Measurements from ENCODE around the gene BLTP2. TPM values are rescaled to one million over a fixed set of nuclear protein-coding genes. Genes with fewer than 3 reads are reported as not detected.
A peak's percentile ranks its signal among the peaks of the same experiment; 100 is the strongest.

BLTP2 gene
- total RNA-seq, 1 experiment from 2014 or later: 86.6 TPM

GRCh38 chr17:28598799-28599310, 46.1 kb downstream of the BLTP2 start, which contains the start of gene SPAG5:
Gene SPAG5 (minus strand): TSS chr17:28599025. CDS start chr17:28598946, 79 bp downstream.
- no peaks in the 10 kb centered on the region for H3K27me3 ChIP-seq (ENCODE audit: control insufficient read depth, insufficient read depth, low read length)
- H3K36me3 ChIP-seq (replicated peaks; ENCODE audit: control insufficient read depth, insufficient read depth, low read length): peaks cover 1% of the 10 kb centered on the region; the same call in 1 of the 2 replicates
- peak within 1 kb of the TSS; percentile 70 for H3K4me3 ChIP-seq (ENCODE audit: insufficient read depth, low read depth, low read length)
- peak; percentile 99 for DNase-seq

GRCh38 chr17:28598389-28598788, 46.6 kb downstream of the BLTP2 start:
- no peak for DNase-seq
- peak overlapping the region; percentile 70 for H3K4me3 ChIP-seq (ENCODE audit: insufficient read depth, low read depth, low read length)
- H3K36me3 ChIP-seq (replicated peaks; ENCODE audit: control insufficient read depth, insufficient read depth, low read length): peaks cover 1% of the 10 kb centered on the region
- H3K27me3 ChIP-seq (ENCODE audit: control insufficient read depth, insufficient read depth, low read length): no peaks in the 10 kb centered on the region

- DNase-seq: no peak
- H3K4me3 ChIP-seq (ENCODE audit: insufficient read depth, low read depth, low read length): peak overlapping the region; percentile 70
- no peaks in the 10 kb centered on the region for H3K27me3 ChIP-seq (ENCODE audit: control insufficient read depth, insufficient read depth, low read length)
- peaks cover 7% of the 10 kb centered on the region for H3K36me3 ChIP-seq (replicated peaks; ENCODE audit: control insufficient read depth, insufficient read depth, low read length)
Measured at GRCh38 chr17:28597606-28598383, 47.2 kb downstream of the BLTP2 start.

Other genes starting within 250 kb of the BLTP2 start
- 5.7 and 6.7 TPM in 2 replicates for gene SLC46A1, start 238.9 kb downstream of the BLTP2 start, total RNA-seq (2014; rRNA removed; shearing (Covaris generic))
- gene SLC13A2, start 171.5 kb downstream of the BLTP2 start, total RNA-seq (2014; rRNA removed; shearing (Covaris generic)): not detected in 2 replicates
- not detected in 2 replicates for gene FOXN1, start 138.8 kb downstream of the BLTP2 start, total RNA-seq (2014; rRNA removed; shearing (Covaris generic))
- gene UNC119, start 92.5 kb downstream of the BLTP2 start, total RNA-seq (2014; rRNA removed; shearing (Covaris generic)): 87.6 and 96.3 TPM in 2 replicates
- 41.8 and 48.4 TPM in 2 replicates for gene PIGS, start 73.6 kb downstream of the BLTP2 start, total RNA-seq (2014; rRNA removed; shearing (Covaris generic))
- 69.9 and 117 TPM in 2 replicates for gene ALDOC, start 68.3 kb downstream of the BLTP2 start, total RNA-seq (2014; rRNA removed; shearing (Covaris generic))
- gene SPAG5, start 46.1 kb downstream of the BLTP2 start, total RNA-seq (2014; rRNA removed; shearing (Covaris generic)): 153 and 166 TPM in 2 replicates
- gene RSKR, start 31.0 kb downstream of the BLTP2 start, total RNA-seq (2014; rRNA removed; shearing (Covaris generic)): 12.2 and 14.7 TPM in 2 replicates
- gene SDF2, start 16.7 kb upstream of the BLTP2 start, total RNA-seq (2014; rRNA removed; shearing (Covaris generic)): 47.3 and 52.7 TPM in 2 replicates
- gene SUPT6H, start 17.0 kb upstream of the BLTP2 start, total RNA-seq (2014; rRNA removed; shearing (Covaris generic)): 25.1 and 32.4 TPM in 2 replicates
- gene PROCA1, start 66.7 kb upstream of the BLTP2 start, total RNA-seq (2014; rRNA removed; shearing (Covaris generic)): 13.9 and 23.7 TPM in 2 replicates
- 209 and 284 TPM in 2 replicates for gene RAB34, start 72.7 kb upstream of the BLTP2 start, total RNA-seq (2014; rRNA removed; shearing (Covaris generic))
- 778 and 823 TPM in 2 replicates for gene RPL23A, start 74.8 kb upstream of the BLTP2 start, total RNA-seq (2014; rRNA removed; shearing (Covaris generic))
- 15.6 and 21.4 TPM in 2 replicates for gene TLCD1, start 81.1 kb upstream of the BLTP2 start, total RNA-seq (2014; rRNA removed; shearing (Covaris generic))
- gene NEK8, start 83.6 kb upstream of the BLTP2 start, total RNA-seq (2014; rRNA removed; shearing (Covaris generic)): 10.9 and 12.5 TPM in 2 replicates
- gene TRAF4, start 98.9 kb upstream of the BLTP2 start, total RNA-seq (2014; rRNA removed; shearing (Covaris generic)): 159 and 216 TPM in 2 replicates
- 32.4 and 46.7 TPM in 2 replicates for gene FAM222B, start 197.6 kb upstream of the BLTP2 start, total RNA-seq (2014; rRNA removed; shearing (Covaris generic))
- gene ERAL1, start 209.9 kb upstream of the BLTP2 start, total RNA-seq (2014; rRNA removed; shearing (Covaris generic)): 63.7 and 71.9 TPM in 2 replicates